ENCODE data around the gene SHPK. TPM values are rescaled to one million over a fixed set of nuclear protein-coding genes. Genes with fewer than 3 reads are reported as not detected.

The SHPK gene
- total and polyA plus RNA-seq, 12 donors = 8.8 to 27.4 (median 17.1) TPM

- Histone ChIP-seq H3K4me1 (replicated peaks in 1 of 2) (no peaks in the 10 kb centered on the region), H3K27ac (no peak overlapping the region), H3K36me3 (replicated peaks in 1 of 2) (peaks cover 0 to 71% of the 10 kb centered on the region in 2 donors), H3K27me3 (no peaks in the 10 kb centered on the region), H3K4me3 (no peak overlapping the region), H3K9me3 (replicated peaks in 1 of 3) (no peaks in the 10 kb centered on the region)
- TF ChIP-seq, protein P1, sequence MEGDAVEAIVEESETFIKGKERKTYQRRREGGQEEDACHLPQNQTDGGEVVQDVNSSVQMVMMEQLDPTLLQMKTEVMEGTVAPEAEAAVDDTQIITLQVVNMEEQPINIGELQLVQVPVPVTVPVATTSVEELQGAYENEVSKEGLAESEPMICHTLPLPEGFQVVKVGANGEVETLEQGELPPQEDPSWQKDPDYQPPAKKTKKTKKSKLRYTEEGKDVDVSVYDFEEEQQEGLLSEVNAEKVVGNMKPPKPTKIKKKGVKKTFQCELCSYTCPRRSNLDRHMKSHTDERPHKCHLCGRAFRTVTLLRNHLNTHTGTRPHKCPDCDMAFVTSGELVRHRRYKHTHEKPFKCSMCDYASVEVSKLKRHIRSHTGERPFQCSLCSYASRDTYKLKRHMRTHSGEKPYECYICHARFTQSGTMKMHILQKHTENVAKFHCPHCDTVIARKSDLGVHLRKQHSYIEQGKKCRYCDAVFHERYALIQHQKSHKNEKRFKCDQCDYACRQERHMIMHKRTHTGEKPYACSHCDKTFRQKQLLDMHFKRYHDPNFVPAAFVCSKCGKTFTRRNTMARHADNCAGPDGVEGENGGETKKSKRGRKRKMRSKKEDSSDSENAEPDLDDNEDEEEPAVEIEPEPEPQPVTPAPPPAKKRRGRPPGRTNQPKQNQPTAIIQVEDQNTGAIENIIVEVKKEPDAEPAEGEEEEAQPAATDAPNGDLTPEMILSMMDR (IDR thresholded peaks at IDR 0.05) = no peak
- TF ChIP-seq POLR2A (IDR thresholded peaks at IDR 0.05) = no peak
- intact Hi-C loops (cut with DNase I) = no loop called here
- DNase-seq = no peak
- 95 to 98% (median 96%) methylated on average over 13 to 16 of the region's 16 CpGs for WGBS, 4 donors
Measured at GRCh38 chr17:3622977-3623594, 13.0 kb downstream of the SHPK start.

DNA sequence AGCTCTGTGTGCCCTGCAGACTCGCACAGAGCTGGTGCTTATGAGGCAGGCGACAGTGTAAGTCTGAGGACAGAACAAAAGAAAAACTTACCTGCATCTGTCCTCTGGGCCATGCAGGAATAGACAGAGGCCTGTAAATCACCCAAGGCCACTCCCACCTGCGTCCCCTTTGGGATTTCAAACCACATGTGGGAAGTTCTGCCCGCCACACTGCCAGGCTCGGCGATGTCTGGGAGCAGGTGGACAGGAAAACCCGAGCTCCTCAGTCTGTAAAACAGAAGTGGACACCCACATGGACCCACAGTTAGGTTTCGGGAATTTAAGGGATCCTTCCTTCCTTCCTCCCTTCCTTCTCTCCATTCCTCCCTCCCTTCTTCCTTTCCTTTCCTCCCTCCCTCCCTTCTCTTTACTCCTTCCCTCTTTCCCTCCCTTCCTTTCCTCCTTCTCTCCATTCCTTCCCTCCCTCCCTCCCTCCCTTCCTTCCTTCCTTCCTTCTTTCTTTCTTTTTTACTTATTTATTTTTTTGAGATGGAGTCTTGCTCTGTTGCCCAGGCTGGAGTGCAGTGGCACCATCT lies 14.8 kb downstream of the SHPK start:
- Histone ChIP-seq H3K36me3 (replicated peaks in 1 of 2) (peaks cover 0 to 75% of the 10 kb centered on the region in 2 donors), H3K4me3 (no peak overlapping the region), H3K4me1 (replicated peaks in 1 of 2) (no peaks in the 10 kb centered on the region), H3K27me3 (no peaks in the 10 kb centered on the region), H3K27ac (no peak overlapping the region), H3K9me3 (replicated peaks in 1 of 3) (no peaks in the 10 kb centered on the region)
- DNase-seq = no peak
- intact Hi-C loops (cut with DNase I) = no loop called here
- 94 to 95% (median 95%) methylated on average over 8 of the region's 8 CpGs for WGBS, 4 donors
- no peak for TF ChIP-seq POLR2A (IDR thresholded peaks at IDR 0.05)
- TF ChIP-seq, protein P1 (IDR thresholded peaks at IDR 0.05) = no peak

GRCh38 chr17:3615160-3615870 lies 20.7 kb downstream of the SHPK start:
- no peak overlapping the region for H3K27ac ChIP-seq
- H3K36me3 ChIP-seq (replicated peaks in 1 of 2) = peaks cover 0 to 71% of the 10 kb centered on the region in 2 donors
- 93 to 98% (median 96%) methylated on average over 16 to 18 of the region's 18 CpGs for WGBS, 4 donors
- DNase-seq = no peak
- no peaks in the 10 kb centered on the region for H3K4me1 ChIP-seq (replicated peaks in 1 of 2)
- no peak for TF ChIP-seq POLR2A (IDR thresholded peaks at IDR 0.05)
- TF ChIP-seq, protein P1 (IDR thresholded peaks at IDR 0.05) = no peak
- H3K4me3 ChIP-seq = no peak overlapping the region
- no peaks in the 10 kb centered on the region for H3K9me3 ChIP-seq (replicated peaks in 1 of 3)
- no peaks in the 10 kb centered on the region for H3K27me3 ChIP-seq
- intact Hi-C loops (cut with DNase I) = no loop called here

DNA sequence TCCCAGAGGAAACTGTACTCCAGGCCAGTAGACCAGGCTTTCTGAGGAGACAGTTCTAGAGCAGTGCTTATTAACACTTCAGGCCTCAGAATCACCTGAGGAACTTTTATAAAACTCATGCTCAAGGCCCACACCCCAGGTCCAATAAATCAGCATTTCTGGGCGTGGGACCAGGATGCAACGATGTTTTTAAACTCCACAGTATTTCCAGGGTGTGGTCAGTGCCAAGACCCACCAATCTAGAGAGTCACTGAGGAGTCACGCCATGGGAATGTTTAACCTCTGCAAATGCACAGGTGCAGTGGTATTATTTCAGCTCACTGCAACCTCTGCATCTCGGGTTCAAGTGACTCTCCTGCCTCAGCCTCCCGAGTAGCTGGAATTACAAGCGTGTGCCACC lies 22.9 kb downstream of the SHPK start:
- Histone ChIP-seq H3K27me3 (no peaks in the 10 kb centered on the region), H3K4me3 (no peak overlapping the region), H3K27ac (no peak overlapping the region), H3K4me1 (replicated peaks in 1 of 2) (no peaks in the 10 kb centered on the region), H3K36me3 (replicated peaks in 1 of 2) (peaks cover 0 to 67% of the 10 kb centered on the region in 2 donors), H3K9me3 (replicated peaks in 1 of 3) (no peaks in the 10 kb centered on the region)
- intact Hi-C loops (cut with DNase I) = no loop called here
- 91 to 96% (median 94%) methylated on average over 6 of the region's 6 CpGs for WGBS, 4 donors
- TF ChIP-seq, protein P1 (IDR thresholded peaks at IDR 0.05) = no peak
- no peak for TF ChIP-seq POLR2A (IDR thresholded peaks at IDR 0.05)
- DNase-seq = no peak

Measured in adrenal gland (tissue), 12 donors.